HG03103 (cell line): ENCODE results near the gene SP3.

ENCODE experiments used
- ATAC-seq: cut with Tn5 transposase; IDR thresholded peaks from one replicate; pipeline ENCODE4 v1.9.1; 2021; ENCODE audit warnings: low read depth; ENCODE audit not compliant: unreplicated experiment

The SP3 gene

DNA sequence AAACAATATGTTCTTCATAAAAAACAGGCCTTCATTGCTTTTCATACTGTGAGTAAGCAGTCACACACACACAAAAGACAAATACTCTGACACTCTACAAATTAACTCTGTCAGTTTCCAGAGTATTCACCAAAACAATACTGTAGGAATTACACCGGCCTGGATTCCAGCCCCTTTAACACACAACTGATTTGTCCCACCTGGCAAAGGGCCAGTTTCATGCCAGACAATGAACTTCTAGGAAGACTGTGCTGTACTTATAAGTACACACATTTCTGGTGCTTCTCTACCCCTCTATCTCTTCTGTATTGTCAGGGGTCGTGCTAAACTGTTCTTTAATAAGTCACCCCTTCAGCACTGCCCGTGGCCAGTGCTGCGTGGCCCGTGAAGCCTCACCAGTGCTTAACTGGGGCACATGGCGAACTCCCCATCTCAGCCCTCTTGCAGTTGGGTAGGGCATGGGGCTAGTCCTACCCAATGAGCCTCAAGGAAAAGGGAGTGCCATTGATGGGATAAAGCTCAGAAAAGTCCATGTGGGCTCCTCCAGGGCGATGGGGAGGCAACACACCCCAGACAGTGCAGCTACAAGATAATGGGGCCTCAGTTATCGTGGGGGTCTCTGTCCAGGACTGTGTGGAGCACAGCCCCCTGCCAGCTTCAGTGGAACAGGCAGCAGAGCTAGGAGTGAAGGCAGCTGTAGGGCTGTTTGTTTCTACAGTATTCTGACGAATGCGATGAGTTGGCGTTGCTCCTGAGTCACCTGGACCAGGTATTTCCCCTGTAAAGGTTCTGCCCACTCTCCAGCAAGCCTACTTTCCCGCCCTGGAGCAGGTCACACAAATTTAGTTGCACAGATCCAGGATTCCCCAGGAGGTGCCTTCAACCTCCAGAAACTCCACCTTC lies 99.0 kb downstream of the SP3 start:
- no peak for ATAC-seq

DNA sequence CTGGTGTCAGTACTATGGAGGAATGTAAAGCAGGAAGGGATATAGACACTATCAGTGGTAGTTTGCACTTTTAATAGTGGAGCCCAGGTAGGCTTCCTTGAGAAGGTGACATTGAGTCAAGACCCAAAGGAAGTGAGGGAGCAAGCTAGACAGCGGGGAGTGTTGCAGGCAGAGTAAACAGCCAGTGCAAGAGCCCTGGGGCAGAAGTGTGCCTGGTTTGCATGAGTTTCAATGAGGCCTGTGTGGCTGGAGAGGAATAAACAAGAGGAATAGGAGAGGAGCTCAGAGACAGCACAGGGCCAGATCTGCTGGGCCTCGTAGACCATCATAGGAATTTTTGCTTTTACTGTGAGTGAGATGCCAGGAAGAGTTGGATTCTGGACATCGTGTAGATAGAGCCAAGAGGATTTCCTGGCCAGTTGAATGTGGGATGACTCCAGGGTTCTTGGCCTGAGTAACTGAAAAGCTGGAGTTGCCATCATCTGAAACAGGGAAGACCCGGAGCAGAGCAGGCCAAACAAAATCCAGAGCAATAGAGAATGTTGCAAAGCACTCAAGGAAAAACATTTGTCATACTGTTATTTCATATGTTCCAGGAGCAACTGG lies 102.5 kb downstream of the SP3 start:
- ATAC-seq: no peak

DNA sequence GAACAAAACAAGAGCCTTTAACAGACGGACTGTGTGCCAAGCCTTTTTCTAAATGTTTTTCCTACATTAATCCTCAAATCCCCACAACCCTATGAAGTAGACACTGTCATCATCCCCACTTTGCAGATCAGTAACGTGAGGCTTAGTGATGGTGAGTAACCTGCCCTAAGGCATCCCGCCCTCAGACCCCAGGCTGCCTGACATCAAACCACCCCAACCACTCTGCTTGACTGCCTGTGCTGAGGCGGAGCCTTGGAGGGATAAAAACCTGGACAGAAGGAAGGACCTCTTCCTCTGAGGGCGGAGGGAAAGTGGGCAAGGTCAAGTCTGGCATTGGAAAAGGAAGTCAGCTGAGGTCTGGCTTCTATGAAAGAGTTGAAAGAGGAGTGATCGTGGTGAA lies 104.6 kb downstream of the SP3 start:
- no peak for ATAC-seq

DNA sequence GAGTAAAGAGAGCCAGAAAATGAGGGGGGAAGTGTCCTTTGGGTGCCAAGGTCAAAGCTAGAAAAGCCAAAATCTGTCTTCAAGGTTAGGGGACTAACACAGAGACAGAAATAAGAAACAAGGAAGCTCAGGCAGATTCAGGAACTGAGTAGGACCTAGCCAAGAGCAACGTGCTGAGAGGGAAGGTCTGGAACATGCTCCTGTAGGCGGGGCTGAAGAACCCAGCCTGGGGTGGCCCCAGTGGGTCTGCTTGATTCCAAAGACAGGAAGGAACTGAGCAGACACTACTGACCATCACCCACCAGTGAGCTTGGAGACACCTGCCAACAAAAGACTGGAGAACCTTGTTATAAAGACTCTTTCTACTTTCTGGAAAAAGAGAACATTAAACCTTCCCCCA lies 105.1 kb downstream of the SP3 start:
- no peak for ATAC-seq

DNA sequence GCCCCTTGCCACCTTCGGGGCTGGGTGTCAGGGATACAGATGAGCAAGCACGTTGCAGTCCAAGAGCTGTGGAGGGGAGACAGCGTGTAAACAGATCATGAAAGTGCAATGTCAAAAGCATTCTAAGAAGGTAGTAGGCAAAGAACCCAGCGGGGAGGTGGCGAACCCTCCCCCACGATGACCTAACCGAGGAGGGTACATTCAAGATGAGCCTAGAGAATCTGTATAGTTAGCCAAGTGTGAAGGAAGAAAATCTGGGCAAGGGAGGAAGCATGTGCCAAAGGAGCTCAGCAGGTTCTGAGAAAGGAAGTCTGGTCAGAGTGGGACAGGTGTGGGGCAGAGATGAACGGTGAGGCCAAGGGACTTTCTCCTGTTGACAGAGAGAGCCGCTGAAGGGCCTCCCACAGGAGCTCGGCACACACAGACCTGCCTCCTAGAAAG lies 106.9 kb downstream of the SP3 start:
- ATAC-seq: peak; percentile 73
